ENCODE measurements around the gene C3orf22. TPM values are rescaled to one million over a fixed set of nuclear protein-coding genes. Genes with fewer than 3 reads are reported as not detected.
"Not testable (repeated sequence)": the region's sequence is repeated elsewhere in the genome, so short reads cannot be mapped to it uniquely, and the experiment has no call there.

The C3orf22 gene, protein sequence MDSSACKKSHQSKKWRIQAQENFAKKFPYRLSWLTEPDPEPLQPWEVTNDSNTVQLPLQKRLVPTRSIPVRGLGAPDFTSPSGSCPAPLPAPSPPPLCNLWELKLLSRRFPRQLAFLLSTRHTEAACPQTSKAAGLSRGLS
- total RNA-seq (not detected), polyA plus RNA-seq (not detected)

- H3K36me3 Mint-ChIP-seq: no peaks in the 10 kb centered on the region
Measured at GRCh38 chr3:126558336-126559071, at the start of gene C3orf22. Gene C3orf22, minus strand, starts transcription at chr3:126558932. Its CDS starts 5,542 bp downstream, at chr3:126553390.

GRCh38 chr3:126607214-126607908 lies 48.6 kb upstream of the C3orf22 start:
- Histone ChIP-seq H3K9me3 (ENCODE audit: control insufficient read depth in 2 of 2, low read length in 2 of 2) (no peaks in the 10 kb centered on the region), H3K4me3 (ENCODE audit: low read depth, low read length) (no peak overlapping the region), H3K36me3 (ENCODE audit: control insufficient read depth, insufficient read depth, low read length) (no peaks in the 10 kb centered on the region), H3K4me1 (ENCODE audit: control insufficient read depth, insufficient read depth, low read length, poor library complexity, severe bottlenecking) (no peaks in the 10 kb centered on the region), H3K27ac (ENCODE audit: insufficient read depth, low read length, poor library complexity, severe bottlenecking) (no peak overlapping the region), H3K27me3 (ENCODE audit: control insufficient read depth, insufficient read depth, low read length) (no peaks in the 10 kb centered on the region)
- no peak for ATAC-seq (ENCODE audit: low read depth in 2 of 2)
- peaks cover 0 to 2% (median 0%) of the 10 kb centered on the region in 7 donors for H3K9me3 Mint-ChIP-seq
- DNase-seq: peak in 1 of 3 donors; percentile 45
- H3K27me3 Mint-ChIP-seq: peaks cover 9% of the 10 kb centered on the region
- H3K4me3 Mint-ChIP-seq: no peak overlapping the region
- peaks cover 0 to 2% (median 0%) of the 10 kb centered on the region in 4 donors for H3K4me1 Mint-ChIP-seq
- no peaks in the 10 kb centered on the region for H3K36me3 Mint-ChIP-seq
- no peak overlapping the region for H3K27ac Mint-ChIP-seq

More at GRCh38 chr3:126558336-126559071, at the start of gene C3orf22:
- ATAC-seq (ENCODE audit: low read depth in 2 of 2): no peak
- no peak within 1 kb of the TSS for H3K4me3 ChIP-seq (ENCODE audit: low read depth, low read length)
- H3K27ac ChIP-seq (ENCODE audit: insufficient read depth, low read length, poor library complexity, severe bottlenecking): no peak within 1 kb of the TSS
- H3K27ac Mint-ChIP-seq: no peak within 1 kb of the TSS
- DNase-seq: no peak
- H3K36me3 ChIP-seq (ENCODE audit: control insufficient read depth, insufficient read depth, low read length): no peaks in the 10 kb centered on the region
- no peaks in the 10 kb centered on the region for H3K4me1 ChIP-seq (ENCODE audit: control insufficient read depth, insufficient read depth, low read length, poor library complexity, severe bottlenecking)
- no peaks in the 10 kb centered on the region for H3K9me3 ChIP-seq (ENCODE audit: control insufficient read depth in 2 of 2, low read length in 2 of 2)
- no peaks in the 10 kb centered on the region for H3K4me1 Mint-ChIP-seq
- H3K4me3 Mint-ChIP-seq: no peak within 1 kb of the TSS
- peaks cover 7% of the 10 kb centered on the region for H3K27me3 Mint-ChIP-seq
- H3K9me3 Mint-ChIP-seq: peaks cover 0 to 14% (median 0%) of the 10 kb centered on the region in 7 donors
- H3K27me3 ChIP-seq (ENCODE audit: control insufficient read depth, insufficient read depth, low read length): no peaks in the 10 kb centered on the region

DNA sequence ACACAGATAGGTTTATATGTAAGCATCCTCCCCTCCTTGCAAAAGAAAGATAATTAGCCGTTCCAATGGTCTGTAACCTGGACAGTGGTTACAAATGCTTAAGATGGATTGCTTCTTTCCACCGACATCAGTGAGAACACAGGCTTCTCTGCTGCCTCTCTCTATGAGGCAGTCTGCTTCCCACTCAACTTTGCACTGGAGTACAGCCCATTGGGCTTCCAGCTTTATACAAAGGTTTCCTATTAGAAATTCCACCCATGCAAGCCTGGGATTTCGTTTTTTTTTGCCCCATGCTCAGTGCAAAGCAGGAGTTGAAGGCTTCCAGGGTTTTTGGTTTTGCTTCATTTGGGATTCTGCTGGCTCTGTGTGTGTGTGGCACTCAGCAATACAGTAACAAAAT lies 47.3 kb upstream of the C3orf22 start:
- DNase-seq (no peak), ATAC-seq (ENCODE audit: low read depth in 2 of 2) (no peak)
- Histone ChIP-seq H3K4me3 (ENCODE audit: low read depth, low read length) (no peak overlapping the region), H3K9me3 (ENCODE audit: control insufficient read depth in 2 of 2, low read length in 2 of 2) (no peaks in the 10 kb centered on the region), H3K4me1 (ENCODE audit: control insufficient read depth, insufficient read depth, low read length, poor library complexity, severe bottlenecking) (no peaks in the 10 kb centered on the region), H3K27me3 (ENCODE audit: control insufficient read depth, insufficient read depth, low read length) (no peaks in the 10 kb centered on the region), H3K27ac (ENCODE audit: insufficient read depth, low read length, poor library complexity, severe bottlenecking) (no peak overlapping the region), H3K36me3 (ENCODE audit: control insufficient read depth, insufficient read depth, low read length) (no peaks in the 10 kb centered on the region)
- H3K27me3 Mint-ChIP-seq: peaks cover 5% of the 10 kb centered on the region
- H3K9me3 Mint-ChIP-seq: peaks cover 0 to 5% (median 0%) of the 10 kb centered on the region in 7 donors
- no peak overlapping the region for H3K4me3 Mint-ChIP-seq
- H3K4me1 Mint-ChIP-seq: no peaks in the 10 kb centered on the region
- H3K27ac Mint-ChIP-seq: no peak overlapping the region
- H3K36me3 Mint-ChIP-seq: no peaks in the 10 kb centered on the region

GRCh38 chr3:126604691-126605090 lies 46.0 kb upstream of the C3orf22 start:
- H3K4me3 Mint-ChIP-seq: no peak overlapping the region
- H3K27ac ChIP-seq (ENCODE audit: insufficient read depth, low read length, poor library complexity, severe bottlenecking): no peak overlapping the region
- DNase-seq: no peak
- no peak for ATAC-seq (ENCODE audit: low read depth in 2 of 2)
- H3K36me3 ChIP-seq (ENCODE audit: control insufficient read depth, insufficient read depth, low read length): no peaks in the 10 kb centered on the region
- no peaks in the 10 kb centered on the region for H3K9me3 ChIP-seq (ENCODE audit: control insufficient read depth in 2 of 2, low read length in 2 of 2)
- no peaks in the 10 kb centered on the region for H3K36me3 Mint-ChIP-seq
- peaks cover 8% of the 10 kb centered on the region for H3K27me3 Mint-ChIP-seq
- peaks cover 0 to 7% (median 0%) of the 10 kb centered on the region in 7 donors for H3K9me3 Mint-ChIP-seq
- H3K27ac Mint-ChIP-seq: no peak overlapping the region
- no peak overlapping the region for H3K4me3 ChIP-seq (ENCODE audit: low read depth, low read length)
- H3K4me1 Mint-ChIP-seq: no peaks in the 10 kb centered on the region
- no peaks in the 10 kb centered on the region for H3K27me3 ChIP-seq (ENCODE audit: control insufficient read depth, insufficient read depth, low read length)
- no peaks in the 10 kb centered on the region for H3K4me1 ChIP-seq (ENCODE audit: control insufficient read depth, insufficient read depth, low read length, poor library complexity, severe bottlenecking)

DNA sequence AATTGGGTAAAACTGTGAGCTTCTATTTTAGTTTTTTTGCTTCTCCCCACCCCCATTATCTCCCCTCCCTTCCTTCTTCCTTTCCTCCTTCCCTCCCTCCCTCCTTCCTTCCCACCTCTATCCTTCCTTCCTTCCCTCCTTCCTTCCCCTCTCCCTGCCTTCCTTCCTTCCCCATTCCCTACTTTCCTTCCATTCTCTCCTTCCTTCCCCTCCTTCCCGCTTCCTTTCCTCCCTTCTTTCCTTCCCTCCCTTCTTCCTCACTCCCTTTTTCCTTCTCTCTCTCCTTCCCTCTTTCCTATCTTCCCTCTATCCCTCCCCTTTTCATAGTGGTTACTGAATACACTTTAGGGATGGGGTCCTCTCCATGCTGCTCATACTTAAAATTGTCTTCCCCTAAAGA lies 40.4 kb upstream of the C3orf22 start:
- Mint-ChIP-seq H3K4me3 (no peak overlapping the region), H3K4me1 (no peaks in the 10 kb centered on the region)
- no peak overlapping the region for H3K27ac ChIP-seq (ENCODE audit: insufficient read depth, low read length, poor library complexity, severe bottlenecking)

DNA sequence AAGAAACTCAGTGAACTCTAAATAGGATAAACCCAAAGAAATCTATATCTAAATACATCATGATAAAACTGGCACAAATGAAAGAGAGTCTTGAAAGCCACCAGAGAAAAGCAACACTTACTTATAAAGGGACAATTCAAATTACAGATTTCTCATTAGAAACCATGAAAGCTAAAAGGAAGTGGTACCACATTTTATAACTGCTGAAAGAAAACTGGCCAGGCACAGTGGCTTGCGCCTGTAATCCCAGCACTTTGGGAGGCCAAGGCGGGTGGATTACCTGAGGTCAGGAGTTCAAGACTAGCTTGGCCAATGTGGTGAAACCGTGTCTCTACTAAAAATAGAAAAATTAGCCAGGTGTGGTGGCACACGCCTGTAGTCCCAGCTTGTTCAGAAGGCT lies 36.7 kb upstream of the C3orf22 start:
- not testable (repeated sequence) for H3K36me3 Mint-ChIP-seq; H3K4me3 Mint-ChIP-seq; H3K27me3 ChIP-seq (ENCODE audit: control insufficient read depth, insufficient read depth, low read length); H3K27ac Mint-ChIP-seq; DNase-seq; H3K4me3 ChIP-seq (ENCODE audit: low read depth, low read length); H3K9me3 ChIP-seq (ENCODE audit: control insufficient read depth in 2 of 2, low read length in 2 of 2); ATAC-seq (ENCODE audit: low read depth in 2 of 2); H3K4me1 Mint-ChIP-seq; H3K4me1 ChIP-seq (ENCODE audit: control insufficient read depth, insufficient read depth, low read length, poor library complexity, severe bottlenecking); H3K36me3 ChIP-seq (ENCODE audit: control insufficient read depth, insufficient read depth, low read length); H3K27ac ChIP-seq (ENCODE audit: insufficient read depth, low read length, poor library complexity, severe bottlenecking)
- Mint-ChIP-seq H3K27me3 (peaks cover 23% of the 10 kb centered on the region), H3K9me3 (peaks cover 0 to 13% (median 1%) of the 10 kb centered on the region in 7 donors)

More for the DNA sequence above, 40.4 kb upstream of the C3orf22 start:
- no peaks in the 10 kb centered on the region for H3K4me1 ChIP-seq (ENCODE audit: control insufficient read depth, insufficient read depth, low read length, poor library complexity, severe bottlenecking)
- no peaks in the 10 kb centered on the region for H3K36me3 ChIP-seq (ENCODE audit: control insufficient read depth, insufficient read depth, low read length)
- H3K27me3 ChIP-seq (ENCODE audit: control insufficient read depth, insufficient read depth, low read length): no peaks in the 10 kb centered on the region
- Mint-ChIP-seq H3K27ac (no peak overlapping the region), H3K36me3 (no peaks in the 10 kb centered on the region), H3K27me3 (peaks cover 16% of the 10 kb centered on the region), H3K9me3 (peaks cover 0 to 6% (median 0%) of the 10 kb centered on the region in 7 donors)
- H3K9me3 ChIP-seq (ENCODE audit: control insufficient read depth in 2 of 2, low read length in 2 of 2): no peaks in the 10 kb centered on the region
- H3K4me3 ChIP-seq (ENCODE audit: low read depth, low read length): no peak overlapping the region
- DNase-seq (no peak), ATAC-seq (ENCODE audit: low read depth in 2 of 2) (no peak)

DNA sequence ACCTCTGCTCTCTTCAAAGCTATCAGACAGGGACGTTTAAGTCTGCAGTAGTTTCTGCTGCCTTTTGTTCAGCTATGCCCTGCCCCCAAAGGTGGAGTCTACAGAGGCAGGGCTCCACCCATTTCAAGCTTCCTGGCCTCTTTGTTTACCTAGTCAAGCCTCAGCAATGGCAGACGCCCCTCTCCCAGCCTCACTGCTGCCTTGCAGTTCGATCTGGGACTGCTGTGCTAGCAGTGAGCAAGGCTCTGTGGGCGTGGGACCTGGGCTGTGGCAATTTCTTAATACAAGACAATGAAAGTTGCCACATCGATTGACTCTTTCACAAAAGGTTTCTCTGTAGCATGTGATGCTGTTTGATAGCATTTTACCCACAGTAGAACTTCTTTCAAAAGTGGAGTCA lies 32.8 kb upstream of the C3orf22 start:
- peak in 1 of 3 donors; percentile 17 for DNase-seq
- H3K9me3 ChIP-seq (ENCODE audit: control insufficient read depth in 2 of 2, low read length in 2 of 2); ATAC-seq (ENCODE audit: low read depth in 2 of 2); H3K4me1 Mint-ChIP-seq; H3K27ac Mint-ChIP-seq; H3K4me3 ChIP-seq (ENCODE audit: low read depth, low read length); H3K27me3 ChIP-seq (ENCODE audit: control insufficient read depth, insufficient read depth, low read length); H3K27ac ChIP-seq (ENCODE audit: insufficient read depth, low read length, poor library complexity, severe bottlenecking); H3K36me3 ChIP-seq (ENCODE audit: control insufficient read depth, insufficient read depth, low read length); H3K4me1 ChIP-seq (ENCODE audit: control insufficient read depth, insufficient read depth, low read length, poor library complexity, severe bottlenecking); H3K36me3 Mint-ChIP-seq: not testable (repeated sequence)
- H3K27me3 Mint-ChIP-seq: peaks cover 17% of the 10 kb centered on the region
- peaks cover 0 to 13% (median 4%) of the 10 kb centered on the region in 7 donors for H3K9me3 Mint-ChIP-seq
- H3K4me3 Mint-ChIP-seq: peak overlapping the region in 1 of 4 donors; percentile 53

Measured in CD4-positive, CD25-positive, alpha-beta regulatory T cell (primary cell).